CD14-positive monocyte (primary cell): ENCODE results near the gene LILRA2. TPM values are rescaled to one million over a fixed set of nuclear protein-coding genes. Genes with fewer than 3 reads are reported as not detected.

Experiments
- DNase-seq, 3 donors: peaks; one replicate each; pipeline ENCODE4 v3.0.0-alpha.2; 2011 to 2022
- H2AFZ ChIP-seq: 2 replicates; pipeline ENCODE4 v1.6.0; 2012; ENCODE audit warnings: mild to moderate bottlenecking, low read depth, low read length, inconsistent platforms; ENCODE audit not compliant: insufficient read depth, poor library complexity, severe bottlenecking
- H3K27ac ChIP-seq, 2 donors: 1 replicate in 1 of 2; 2 replicates in 1 of 2; pipeline ENCODE4 v1.5.1; 2012 to 2013; ENCODE audit warnings: low read length in 2 of 2, control low read depth in 1 of 2, inconsistent platforms in 1 of 2, low read depth in 1 of 2, mild to moderate bottlenecking in 1 of 2
- H3K27me3 ChIP-seq, 2 donors: one replicate each; pipeline versions ENCODE4 v1.6.0 to v1.6.1; 2011 to 2013; ENCODE audit warnings: low read length in 2 of 2; ENCODE audit not compliant: control insufficient read depth in 2 of 2, insufficient read depth in 2 of 2
- H3K36me3 ChIP-seq, 2 donors: replicated peaks in 1 of 2; 1 replicate in 1 of 2; 2 replicates in 1 of 2; pipeline versions ENCODE4 v1.5.1 to v1.6.1; 2012 to 2013; ENCODE audit warnings: low read length in 2 of 2, control low read depth in 1 of 2, inconsistent platforms in 1 of 2, mild to moderate bottlenecking in 1 of 2; ENCODE audit not compliant: insufficient read depth in 2 of 2, control insufficient read depth in 1 of 2
- H3K4me1 ChIP-seq, 2 donors: 1 replicate in 1 of 2; 2 replicates in 1 of 2; pipeline versions ENCODE4 v1.5.1 to v1.6.1; 2012 to 2013; ENCODE audit warnings: low read length in 2 of 2, control low read depth in 1 of 2, inconsistent platforms in 1 of 2, mild to moderate bottlenecking in 1 of 2, moderate library complexity in 1 of 2; ENCODE audit not compliant: insufficient read depth in 2 of 2, control insufficient read depth in 1 of 2
- H3K4me2 ChIP-seq: replicated peaks from 2 replicates; pipeline ENCODE3; 2012; ENCODE audit warnings: low read length, moderate library complexity, mild to moderate bottlenecking; ENCODE audit not compliant: poor library complexity, severe bottlenecking; ENCODE audit errors: extremely low read depth
- H3K4me3 ChIP-seq, 3 experiments: fragments of 200-600 bp in 1 of 3; sonication (generic) in 1 of 3; replicated peaks in 1 of 3; 1 replicate in 2 of 3; 2 replicates in 1 of 3; pipeline ENCODE4 v1.5.1; 2011 to 2013; ENCODE audit warnings: low read length in 3 of 3, mild to moderate bottlenecking in 3 of 3, control low read depth in 2 of 3, low read depth in 2 of 3, inconsistent platforms in 1 of 3, moderate library complexity in 1 of 3
- H3K79me2 ChIP-seq: 2 replicates; pipeline ENCODE4 v1.6.0; 2012; ENCODE audit warnings: mild to moderate bottlenecking, control low read depth, inconsistent platforms, low read length, moderate library complexity; ENCODE audit not compliant: insufficient read depth
- H3K9ac ChIP-seq: 2 replicates; pipeline ENCODE4 v1.6.0; 2017; ENCODE audit warnings: low read length, mild to moderate bottlenecking; ENCODE audit not compliant: insufficient read depth, poor library complexity, severe bottlenecking
- H3K9me3 ChIP-seq, 2 donors: replicated peaks in 1 of 2; 1 replicate in 1 of 2; 2 replicates in 1 of 2; pipeline versions ENCODE4 v1.5.1 to v1.6.1; 2012 to 2013; ENCODE audit warnings: low read length in 2 of 2, control low read depth in 1 of 2; ENCODE audit not compliant: control insufficient read depth in 1 of 2, insufficient read depth in 1 of 2
- H4K20me1 ChIP-seq: 2 replicates; pipeline ENCODE4 v1.6.0; 2012; ENCODE audit warnings: mild to moderate bottlenecking, low read length, control low read depth, moderate library complexity; ENCODE audit not compliant: insufficient read depth
- H3K27ac Mint-ChIP-seq, 7 donors: one replicate each; pipeline ENCODE4 v1.8.0; 2020; ENCODE audit warnings: mild to moderate bottlenecking in 7 of 7, mixed read lengths in 7 of 7, moderate library complexity in 6 of 7, inconsistent platforms in 2 of 7
- H3K27me3 Mint-ChIP-seq, 3 donors: one replicate each; pipeline ENCODE4 v1.8.0; 2021 to 2022; ENCODE audit warnings: low read depth in 3 of 3, mild to moderate bottlenecking in 3 of 3, mixed read lengths in 3 of 3, moderate library complexity in 3 of 3, inconsistent platforms in 1 of 3
- H3K36me3 Mint-ChIP-seq, 2 donors: one replicate each; pipeline ENCODE4 v1.8.0; 2020; ENCODE audit warnings: mixed read lengths in 2 of 2, inconsistent platforms in 1 of 2, mild to moderate bottlenecking in 1 of 2
- H3K4me1 Mint-ChIP-seq: one replicate; pipeline ENCODE4 v1.8.0; 2020; ENCODE audit warnings: mild to moderate bottlenecking, mixed read lengths
- H3K4me3 Mint-ChIP-seq, 2 donors: one replicate each; pipeline ENCODE4 v1.8.0; 2020; ENCODE audit warnings: mild to moderate bottlenecking in 2 of 2, mixed read lengths in 2 of 2, moderate library complexity in 1 of 2
- H3K9me3 Mint-ChIP-seq, 7 donors: one replicate each; pipeline ENCODE4 v1.8.0; 2020 to 2022; ENCODE audit warnings: mixed read lengths in 7 of 7, mild to moderate bottlenecking in 6 of 7, moderate library complexity in 6 of 7, inconsistent platforms in 2 of 7
- CTCF ChIP-seq: fragments of 200-600 bp; IDR thresholded peaks from one replicate; pipeline ENCODE4 v1.8.0; 2022; ENCODE audit warnings: antibody characterized with exemption, mild to moderate bottlenecking
- WGBS: methylation state at CpG from one replicate; pipeline ENCODE4 v1.1.5; 2013; ENCODE audit warnings: missing lambda C conversion rate; ENCODE audit not compliant: insufficient coverage; 5-methylcytosine and 5-hydroxymethylcytosine counted together
- intact Hi-C, 2 donors: fragments of 100-400 bp; cut with micrococcal nuclease; formaldehyde crosslinking; loops; one replicate each; pipeline versions ENCODE4 v1.15.0 to v1.15.1; 2023
- polyA plus RNA-seq, 3 donors: library from polyadenylated mRNA; depleted of rRNA in 1 of 3; unstranded in 2 of 3; stranded (reverse) in 1 of 3; fragments of 300-500 nt in 2 of 3; fragments of >200 nt in 1 of 3; fragmentation: Illumina TruSeq in 2 of 3; gene quantifications; 1 replicate in 2 of 3; 2 replicates in 1 of 3; pipeline ENCODE4 v1.2.3, GENCODE V29; 2012 to 2021

The LILRA2 gene
- polyA plus RNA-seq, 3 donors, result 333 to 451 (median 377) TPM

- WGBS, result 97% methylated on average over 7 of the region's 9 CpGs
- Histone ChIP-seq H3K4me3 (no peak overlapping the region), H3K36me3 (no peaks in the 10 kb centered on the region), H2AFZ (no peak overlapping the region), H4K20me1 (no peaks in the 10 kb centered on the region), H3K9me3 (no peaks in the 10 kb centered on the region), H3K27me3 (peaks cover 2 to 24% of the 10 kb centered on the region in 2 donors), H3K4me2 (no peak overlapping the region), H3K79me2 (no peaks in the 10 kb centered on the region), H3K27ac (no peak overlapping the region), H3K9ac (no peak overlapping the region), H3K4me1 (peaks cover 18 to 27% of the 10 kb centered on the region in 2 donors)
- Mint-ChIP-seq H3K9me3 (peaks cover 0 to 5% (median 0%) of the 10 kb centered on the region in 7 donors), H3K36me3 (peaks cover 0 to 2% of the 10 kb centered on the region in 2 donors), H3K27me3 (peaks cover 36 to 58% (median 46%) of the 10 kb centered on the region in 3 donors), H3K4me1 (peaks cover 33% of the 10 kb centered on the region), H3K4me3 (peak overlapping the region in 1 of 2 donors; percentile 57), H3K27ac (no peak overlapping the region)
- DNase-seq, result no peak
- TF ChIP-seq CTCF, result no peak
- intact Hi-C loops, result loop anchor here in 1 of 2 donors (10.0 kb wide), 1 partner anchor 122 kb away; the partner anchor contains the start of gene TTYH1
Measured at GRCh38 chr19:54536956-54537355, 36.6 kb upstream of the LILRA2 start.

GRCh38 chr19:54541712-54542111 lies 31.9 kb upstream of the LILRA2 start:
- H3K4me1 ChIP-seq, result peaks cover 0 to 14% of the 10 kb centered on the region in 2 donors
- no peak overlapping the region for H2AFZ ChIP-seq
- peaks cover 29 to 49% (median 37%) of the 10 kb centered on the region in 3 donors for H3K27me3 Mint-ChIP-seq
- no peak overlapping the region for H3K4me3 Mint-ChIP-seq
- peaks cover 0 to 4% of the 10 kb centered on the region in 2 donors for H3K27me3 ChIP-seq
- peaks cover 19% of the 10 kb centered on the region for H3K4me1 Mint-ChIP-seq
- no peak for TF ChIP-seq CTCF
- no peak overlapping the region for H3K4me3 ChIP-seq
- no peak overlapping the region for H3K9ac ChIP-seq
- no peaks in the 10 kb centered on the region for H3K36me3 ChIP-seq
- H3K79me2 ChIP-seq, result no peaks in the 10 kb centered on the region
- no peak overlapping the region for H3K4me2 ChIP-seq
- peak overlapping the region in 3 of 7 donors; percentile 27 to 59 (median 32) for H3K27ac Mint-ChIP-seq
- H4K20me1 ChIP-seq, result no peaks in the 10 kb centered on the region
- peaks cover 0 to 2% of the 10 kb centered on the region in 2 donors for H3K36me3 Mint-ChIP-seq
- H3K27ac ChIP-seq, result no peak overlapping the region
- no peaks in the 10 kb centered on the region for H3K9me3 ChIP-seq
- no peak for DNase-seq
- peaks cover 0 to 2% (median 0%) of the 10 kb centered on the region in 7 donors for H3K9me3 Mint-ChIP-seq
- intact Hi-C loops, result no loop called here
- no CpG with 5 or more reads among the region's 2 CpGs for WGBS
